ENCODE data around the gene NATD1. TPM values are rescaled to one million over a fixed set of nuclear protein-coding genes. Genes with fewer than 3 reads are reported as not detected.

NATD1 gene
- total RNA-seq, 1 donor from 2014 or later, result 1.6 TPM

DNA sequence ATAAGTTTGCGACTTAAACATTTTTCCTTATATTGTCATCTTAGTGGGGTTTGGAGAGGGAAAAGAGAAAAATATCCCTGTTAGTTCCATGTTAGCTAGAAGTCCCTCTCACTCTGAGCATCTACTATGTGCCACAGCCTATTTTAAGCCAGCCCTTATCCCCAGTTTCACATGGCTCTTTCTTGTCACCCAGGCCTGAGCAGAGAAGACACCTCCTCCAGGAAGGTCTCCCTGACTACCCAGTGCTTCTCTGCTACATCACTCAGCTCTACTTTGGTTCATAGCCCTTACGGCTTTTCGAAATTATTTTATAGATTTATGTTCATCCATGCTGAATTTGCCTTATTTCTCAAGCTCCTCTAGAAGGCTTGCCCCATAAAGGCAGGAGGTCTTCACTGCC is 24.1 kb upstream of the NATD1 start:
- no peak for FAIRE-seq
- no peak for DNase-seq (ENCODE audit: low spot score in 2 of 2)

- DNase-seq (ENCODE audit: low spot score in 2 of 2) (no peak), FAIRE-seq (no peak)
These were observed 23.0 kb upstream of the NATD1 start for GRCh38 chr17:21276264-21276588.

DNA sequence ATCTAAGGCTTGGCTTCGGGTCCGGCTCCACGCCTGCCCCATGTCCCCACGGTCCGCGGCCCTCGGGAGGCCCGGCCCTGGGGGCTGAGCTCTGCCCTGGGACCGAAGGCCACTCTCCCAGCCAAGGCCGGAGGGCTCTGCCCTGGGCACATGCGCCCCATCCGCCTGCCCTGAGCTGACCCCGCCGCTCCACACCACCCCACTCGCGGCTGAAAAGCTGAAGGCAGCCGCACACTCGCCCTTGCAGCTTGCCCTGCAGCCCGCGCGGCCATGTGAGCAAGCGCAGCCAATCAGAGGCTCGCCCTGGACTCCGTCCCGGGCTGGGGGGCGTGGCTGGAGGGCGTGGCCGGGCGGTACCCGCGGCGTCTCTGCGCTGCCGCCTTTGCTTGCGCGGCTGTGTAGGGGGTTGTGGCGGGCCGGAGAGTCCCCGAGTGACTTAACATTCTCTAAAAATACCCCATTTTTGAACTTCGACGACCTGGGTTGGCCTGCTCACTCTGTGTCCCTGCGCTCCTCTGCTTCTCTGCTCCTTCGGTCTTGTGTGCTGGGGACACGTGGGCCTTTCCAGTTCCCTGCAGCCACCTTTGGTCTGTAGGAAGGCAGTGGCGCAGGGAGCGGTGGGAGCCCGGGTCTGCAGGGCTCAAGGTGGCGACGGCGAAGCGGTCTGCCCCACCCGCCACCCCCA is 22.5 kb upstream of the NATD1 start:
- DNase-seq (ENCODE audit: low spot score in 2 of 2) (peak; percentile 97), FAIRE-seq (no peak)

- no peak for FAIRE-seq
- DNase-seq (ENCODE audit: low spot score in 2 of 2), result no peak
These were observed 21.9 kb upstream of the NATD1 start for GRCh38 chr17:21275047-21275578.

DNA sequence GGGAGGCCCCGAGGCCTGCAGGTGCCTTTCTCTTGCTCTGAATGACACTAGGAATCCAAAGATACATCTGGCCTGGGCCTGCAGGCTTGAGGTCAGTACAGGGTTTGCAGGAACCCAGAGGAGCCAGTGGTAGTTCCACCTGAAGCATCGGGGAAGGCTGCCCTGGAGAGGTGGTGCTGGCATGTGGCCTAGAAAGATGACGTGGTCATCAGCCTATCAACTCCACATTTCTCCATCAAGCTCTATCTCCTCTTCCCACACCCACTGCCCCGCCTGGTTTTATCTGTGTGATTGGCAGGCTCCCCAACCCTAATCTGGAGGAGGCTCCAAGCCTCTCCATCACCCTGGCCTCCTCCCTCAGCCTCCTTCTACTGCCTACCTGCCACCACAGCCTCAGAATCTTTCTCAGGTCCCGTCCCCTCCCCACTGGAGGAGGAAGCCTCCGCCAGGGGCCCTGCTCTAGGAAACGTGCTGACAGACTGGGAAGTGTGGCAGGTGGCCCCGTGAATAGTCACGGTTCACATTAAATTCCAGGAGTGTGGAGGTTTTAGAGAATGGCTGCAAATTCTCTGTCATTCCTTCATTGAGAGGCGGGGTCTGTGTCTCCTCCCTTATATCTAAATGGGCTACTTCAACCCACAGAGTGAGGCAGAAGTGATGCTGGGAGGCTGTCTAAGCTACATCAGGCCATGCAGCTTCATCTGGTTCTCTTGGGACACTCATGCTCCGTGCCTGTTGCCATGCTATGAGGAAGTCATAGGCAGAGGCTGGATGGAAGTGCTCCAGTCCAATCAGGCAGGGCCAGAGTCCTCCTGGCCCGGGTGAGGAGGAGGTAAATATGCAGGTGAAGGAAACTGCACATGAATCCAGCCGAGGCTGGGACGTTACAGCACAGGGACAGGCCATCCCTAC is 19.9 kb upstream of the NATD1 start:
- DNase-seq (ENCODE audit: low spot score in 2 of 2) (no peak), FAIRE-seq (no peak)

GRCh38 chr17:21272250-21272649 is 19.0 kb upstream of the NATD1 start:
- FAIRE-seq (no peak), DNase-seq (ENCODE audit: low spot score in 2 of 2) (no peak)

DNA sequence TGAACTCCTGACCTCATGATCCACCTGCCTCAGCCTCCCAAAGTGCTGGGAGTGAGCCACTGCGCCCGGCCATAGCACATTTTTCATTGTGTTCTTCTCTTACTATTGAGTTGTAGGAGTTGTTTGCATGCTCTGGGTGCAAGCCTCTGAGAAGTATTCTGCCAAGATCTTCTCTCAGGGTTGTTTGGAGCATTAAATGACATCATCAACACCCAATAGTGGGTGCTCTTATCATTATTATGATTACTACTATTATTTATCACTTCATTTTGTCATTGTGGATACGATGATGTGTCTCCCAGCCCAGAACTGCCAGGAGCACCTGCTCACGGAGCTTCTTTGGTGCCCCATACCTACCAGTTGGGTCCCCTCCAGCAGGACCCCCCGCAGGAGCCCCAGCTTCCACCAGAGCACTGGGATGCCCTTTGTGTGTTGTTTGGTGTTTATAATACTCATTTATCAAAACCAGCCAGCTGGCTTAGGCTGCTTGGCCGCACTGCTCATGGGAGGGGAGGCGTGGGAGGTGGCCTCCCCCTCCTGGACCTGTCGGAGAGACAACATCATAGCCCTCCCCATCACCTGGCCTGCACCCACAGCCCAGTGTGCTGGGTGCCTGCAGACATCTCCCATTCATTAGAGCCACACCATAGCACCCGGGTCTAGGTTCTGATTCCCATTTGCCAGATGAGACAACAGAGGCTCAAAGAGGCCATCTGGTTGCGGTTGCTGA is 18.4 kb upstream of the NATD1 start:
- no peak for DNase-seq (ENCODE audit: low spot score in 2 of 2)
- no peak for FAIRE-seq

GRCh38 chr17:21269394-21269793 is 16.2 kb upstream of the NATD1 start:
- FAIRE-seq, result no peak

DNA sequence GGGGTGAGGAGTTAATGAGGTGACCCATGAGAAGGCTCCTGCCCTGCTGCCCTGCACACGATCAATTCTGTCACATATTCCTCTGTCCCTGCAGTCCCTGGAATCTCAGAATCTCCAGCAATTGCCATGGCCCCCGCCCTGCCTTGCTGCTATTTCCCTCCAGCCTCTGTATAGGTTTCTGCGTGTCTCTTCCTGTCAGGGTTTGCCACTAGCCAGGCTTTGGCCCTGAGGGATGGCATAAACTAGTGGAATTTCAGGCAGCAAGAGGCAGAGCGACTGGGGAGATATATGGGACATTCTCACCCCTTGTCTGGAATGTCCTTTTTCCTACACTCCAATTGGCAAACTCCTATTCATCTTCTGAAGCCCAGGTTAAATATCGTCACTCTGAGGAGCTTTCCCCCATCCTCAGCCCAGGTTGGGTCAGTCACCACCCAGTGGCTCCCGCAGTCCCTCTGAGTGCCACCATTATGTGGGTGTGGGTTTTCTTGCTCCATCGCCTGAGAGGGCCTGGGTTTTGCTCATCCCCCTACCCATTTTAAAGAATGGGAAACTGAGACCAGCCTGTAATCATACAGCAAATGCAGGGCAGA is 15.5 kb upstream of the NATD1 start:
- no peak for DNase-seq (ENCODE audit: low spot score in 2 of 2)
- FAIRE-seq, result no peak

More at GRCh38 chr17:21269394-21269793, 16.2 kb upstream of the NATD1 start:
- no peak for DNase-seq (ENCODE audit: low spot score in 2 of 2)

- DNase-seq (ENCODE audit: low spot score in 2 of 2) (no peak), FAIRE-seq (no peak)
These were observed 10.2 kb upstream of the NATD1 start for GRCh38 chr17:21263376-21263775.

DNA sequence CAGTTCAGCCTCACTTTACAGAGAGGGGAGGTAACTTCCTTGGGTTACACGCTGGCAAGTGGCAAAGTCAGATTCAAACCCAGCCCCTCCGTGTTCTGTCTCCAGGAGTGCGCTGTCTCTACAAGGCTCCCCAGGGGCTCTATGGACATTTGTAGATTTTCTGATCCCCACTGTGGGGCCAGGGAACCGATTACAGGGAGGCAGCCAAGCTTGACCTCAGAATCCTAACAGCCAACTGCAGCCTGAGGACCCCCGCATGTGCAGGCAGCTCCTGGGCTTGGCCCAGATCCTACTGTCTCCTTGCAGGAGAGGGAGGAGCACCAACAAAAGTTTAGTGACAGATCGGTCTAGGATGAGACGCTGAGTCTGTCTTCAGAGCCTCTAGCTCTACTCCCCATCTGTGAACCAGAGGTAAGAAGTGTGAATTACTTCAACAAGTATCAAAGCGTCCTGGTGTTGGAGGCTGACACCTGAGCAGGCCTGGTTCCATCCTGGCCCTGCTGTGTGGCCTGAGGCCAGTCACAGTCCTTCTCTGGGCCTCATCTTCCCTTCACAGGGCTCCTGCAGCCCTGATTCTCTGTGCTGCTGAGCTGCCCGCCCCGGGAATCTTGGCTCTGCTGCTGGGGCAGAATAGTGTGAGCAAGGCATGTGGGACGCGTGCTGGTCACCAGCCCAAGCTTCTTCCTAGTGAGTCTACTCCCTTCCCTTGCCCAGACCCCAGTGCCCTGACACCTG is 9.2 kb upstream of the NATD1 start:
- FAIRE-seq (no peak), DNase-seq (ENCODE audit: low spot score in 2 of 2) (no peak)

DNA sequence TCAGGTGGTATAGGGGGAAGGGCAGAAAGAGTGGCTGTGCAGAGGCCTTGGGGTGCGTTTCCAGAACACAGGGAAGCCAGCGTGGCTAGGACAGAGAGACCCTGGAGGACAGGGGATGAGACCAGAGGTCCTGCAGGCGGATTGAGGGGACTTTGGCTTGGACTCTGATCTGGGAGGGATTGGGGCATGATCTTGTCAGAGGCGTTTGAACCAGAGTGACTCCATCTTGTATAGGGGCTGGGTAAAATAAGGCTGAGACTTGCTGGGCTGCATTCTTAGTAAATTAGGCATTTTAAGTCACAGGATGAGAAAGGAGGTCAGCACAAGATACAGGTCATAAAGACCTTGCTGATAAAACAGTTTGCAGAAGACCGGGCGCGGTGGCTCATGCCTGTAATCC is 5.4 kb upstream of the NATD1 start:
- FAIRE-seq, result no peak
- DNase-seq (ENCODE audit: low spot score in 2 of 2), result no peak

- no peak for DNase-seq (ENCODE audit: low spot score in 2 of 2)
- FAIRE-seq, result no peak
These were observed 634 bp upstream of the NATD1 start for GRCh38 chr17:21253646-21254441.

DNA sequence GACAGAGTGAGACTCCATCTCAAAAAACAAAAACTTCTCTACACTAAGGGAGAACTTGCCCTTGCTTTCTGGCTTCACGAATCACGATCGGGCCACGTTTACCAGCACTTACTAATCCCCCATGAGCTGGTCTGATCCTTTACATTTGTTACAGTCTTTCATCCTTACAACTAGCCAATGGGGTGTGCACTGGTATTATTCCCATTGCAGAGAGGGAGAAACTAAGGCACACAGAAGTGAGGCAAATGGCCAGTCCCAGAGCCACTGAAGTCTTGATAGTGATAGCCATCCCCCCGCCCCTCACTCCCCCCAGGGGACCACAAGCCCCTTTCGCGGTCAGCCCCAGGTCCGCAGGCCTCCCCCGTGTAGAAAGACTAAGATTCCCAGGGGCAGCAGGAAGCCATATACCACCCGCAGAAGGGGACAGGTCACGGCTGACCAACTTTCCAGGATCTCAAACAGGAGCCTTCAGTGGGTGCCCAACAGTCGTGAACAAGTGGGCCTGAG is 868 bp downstream of the NATD1 start:
- no peak for DNase-seq (ENCODE audit: low spot score in 2 of 2)
- no peak for FAIRE-seq

GRCh38 chr17:21251337-21252010 is 1.7 kb downstream of the NATD1 start:
- no peak for DNase-seq (ENCODE audit: low spot score in 2 of 2)
- FAIRE-seq, result no peak

DNA sequence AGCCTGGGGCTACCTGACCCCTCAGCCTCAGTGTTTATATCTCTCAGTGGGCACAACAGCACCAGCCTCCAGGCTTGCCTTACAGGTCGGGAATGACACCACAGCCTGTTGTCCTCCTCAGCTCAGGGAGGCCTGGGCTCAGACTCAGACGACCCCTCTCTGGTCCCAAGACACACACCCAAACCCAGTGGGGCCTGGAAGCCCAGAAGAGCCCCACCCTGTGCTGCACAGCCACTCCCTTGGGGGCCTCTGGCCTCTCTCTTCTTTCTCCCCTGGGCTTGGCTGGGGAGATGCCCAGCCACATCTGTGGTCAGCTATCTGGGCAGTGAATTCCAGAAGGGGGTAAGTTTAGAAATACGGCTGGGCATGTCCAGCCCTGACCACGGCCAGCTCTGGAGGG is 2.4 kb downstream of the NATD1 start:
- no peak for DNase-seq (ENCODE audit: low spot score in 2 of 2)
- no peak for FAIRE-seq

DNA sequence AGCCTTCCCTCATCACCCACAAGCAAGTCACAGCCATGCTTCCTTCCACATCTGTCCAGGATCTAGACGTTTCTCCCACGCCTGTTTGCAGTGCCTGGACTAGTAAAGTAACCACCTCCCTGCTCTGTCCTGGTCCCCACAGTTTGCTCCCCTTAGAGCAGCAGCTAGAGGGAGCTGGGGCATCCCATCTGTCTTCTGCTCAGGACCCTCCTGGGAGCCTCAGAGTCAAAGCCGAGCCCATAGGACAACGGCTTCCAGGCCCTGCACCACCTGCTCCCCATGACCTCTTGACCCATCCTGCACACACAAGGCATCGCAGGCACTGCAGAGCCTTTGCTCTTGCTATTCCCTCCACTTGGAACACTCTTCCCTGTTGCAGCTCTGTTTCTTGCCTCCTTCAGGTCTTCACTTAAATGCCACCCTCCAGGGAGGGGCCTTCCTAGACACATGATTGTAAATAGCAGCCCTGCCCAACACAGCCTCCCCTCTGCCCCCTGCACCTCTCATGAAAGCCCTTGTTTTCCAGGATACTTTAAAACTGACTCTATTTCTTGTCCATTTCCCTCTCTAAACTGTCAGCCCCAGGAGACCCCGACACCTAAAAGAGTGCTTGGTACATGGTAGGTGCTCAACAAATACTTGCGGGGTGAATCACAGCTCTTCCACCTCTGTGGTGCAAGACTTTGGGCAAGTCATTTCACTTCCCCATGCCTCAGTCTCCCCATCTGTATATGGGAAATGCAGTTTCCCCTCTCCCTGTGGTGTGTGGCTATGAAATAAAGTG is 3.1 kb downstream of the NATD1 start:
- FAIRE-seq, result no peak
- DNase-seq (ENCODE audit: low spot score in 2 of 2), result no peak

Data from frontal cortex (tissue), 4 donors.